8988T (cell line): ENCODE data around the gene MAPK4.
"Not testable (repeated sequence)": the region's sequence is repeated elsewhere in the genome, so short reads cannot be mapped to it uniquely, and the experiment has no call there.

ENCODE experiments used
- DNase-seq: peaks from one replicate; pipeline ENCODE4 v3.0.0; 2011

MAPK4 gene

DNA sequence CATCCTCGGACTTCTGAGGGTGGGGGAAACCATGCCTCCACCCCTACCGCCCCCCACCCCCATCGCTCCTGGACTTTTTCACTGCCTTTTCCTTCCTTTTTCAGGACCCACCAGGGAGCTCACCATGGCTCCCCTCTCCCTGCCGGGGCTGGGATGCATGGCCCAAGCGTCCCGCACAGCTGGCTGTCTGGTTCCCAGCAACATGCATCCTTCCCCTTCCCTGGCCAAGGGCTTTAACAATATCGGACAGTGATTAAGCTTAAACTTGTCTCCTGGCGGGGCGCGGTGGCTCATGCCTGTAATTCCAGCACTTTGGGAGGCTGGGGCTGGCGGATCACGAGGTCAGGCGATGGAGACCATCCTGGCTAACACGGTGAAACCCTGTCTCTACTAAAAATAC lies 215.8 kb downstream of the MAPK4 start:
- no peak for DNase-seq

DNA sequence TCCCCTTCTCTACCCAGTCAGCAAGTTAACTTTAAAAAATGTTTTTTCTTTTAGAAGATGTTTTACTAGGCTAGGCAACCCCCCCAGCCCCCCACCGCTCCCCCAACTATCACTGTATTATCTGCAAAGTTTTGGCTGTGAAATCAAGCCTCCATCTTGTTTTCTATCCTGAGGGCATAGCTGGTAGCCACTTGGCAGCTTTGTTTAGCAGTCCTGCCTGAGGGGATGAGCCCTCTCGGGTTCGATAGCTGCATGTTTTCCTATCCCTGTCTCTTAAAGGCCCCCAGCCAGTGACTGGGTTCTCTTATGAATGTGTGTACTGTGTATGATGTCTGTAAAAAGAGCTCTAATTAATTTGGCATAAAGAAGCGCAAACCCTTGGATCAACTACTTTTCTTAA lies 216.5 kb downstream of the MAPK4 start:
- no peak for DNase-seq

DNA sequence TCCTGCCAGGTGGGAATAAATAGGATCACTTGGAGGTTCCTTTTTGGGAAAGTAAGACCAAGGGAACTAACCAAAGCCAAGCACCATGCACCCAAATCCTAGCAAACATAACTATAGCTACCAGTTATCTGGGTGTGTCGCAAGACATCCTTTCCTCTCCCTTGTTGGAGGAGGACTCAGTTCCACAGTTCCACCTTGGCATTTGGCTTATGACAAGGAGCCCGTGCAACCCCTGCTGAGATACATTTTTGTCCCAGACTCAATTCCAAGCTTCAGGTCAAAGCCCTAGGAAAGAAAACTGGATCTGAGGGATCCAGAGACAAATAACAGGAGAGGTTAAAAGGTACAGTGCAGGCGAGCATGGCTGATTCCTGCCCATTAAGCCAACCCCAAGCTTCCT lies 219.1 kb downstream of the MAPK4 start:
- not testable (repeated sequence) for DNase-seq
